HG02981 (cell line): ENCODE data around the gene TCF12.
"Not testable (repeated sequence)": the region's sequence is repeated elsewhere in the genome, so short reads cannot be mapped to it uniquely, and the experiment has no call there.

ENCODE experiments used
- ATAC-seq: cut with Tn5 transposase; IDR thresholded peaks from one replicate; pipeline ENCODE4 v1.9.1; 2021; ENCODE audit warnings: mild to moderate bottlenecking, moderate library complexity; ENCODE audit not compliant: unreplicated experiment

Gene TCF12

DNA sequence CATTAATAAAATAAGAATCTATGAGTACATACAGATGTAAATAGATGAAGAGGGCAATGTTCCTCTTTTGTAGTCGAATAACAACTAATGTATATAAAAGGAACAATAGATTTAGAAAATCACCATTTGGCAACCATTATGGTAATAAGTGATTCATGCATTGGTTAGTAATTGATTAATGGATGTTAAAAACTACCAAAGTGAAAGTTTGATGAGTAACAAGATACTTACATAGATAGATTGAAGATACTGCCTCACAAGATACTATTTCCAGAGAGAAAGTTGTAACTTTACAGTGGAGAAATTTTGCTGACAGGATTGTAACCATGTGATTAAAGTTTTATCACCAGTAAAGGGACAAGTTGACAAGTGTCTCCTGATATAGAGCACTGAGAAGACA is 55.0 kb downstream of the TCF12 start:
- no peak for ATAC-seq

DNA sequence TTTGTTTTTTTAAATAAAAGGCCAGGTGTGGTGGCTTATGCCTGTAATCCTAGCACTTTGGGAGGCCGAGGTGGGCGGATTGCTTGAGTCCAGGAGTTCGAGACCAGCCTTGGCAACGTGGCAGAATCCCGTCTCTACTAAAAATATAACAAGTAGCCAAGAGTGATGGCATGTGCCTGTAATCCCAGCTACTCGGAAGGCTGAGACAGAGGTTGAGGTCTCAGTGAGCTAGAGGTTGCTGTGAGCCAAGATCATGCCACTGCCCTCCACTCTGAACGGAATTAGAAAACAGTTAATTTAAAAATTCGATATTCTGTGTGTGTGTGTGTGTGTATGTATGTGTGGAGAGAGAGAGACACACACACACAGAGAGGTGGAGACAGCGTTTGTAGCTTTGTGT is 58.8 kb downstream of the TCF12 start:
- ATAC-seq: no peak

DNA sequence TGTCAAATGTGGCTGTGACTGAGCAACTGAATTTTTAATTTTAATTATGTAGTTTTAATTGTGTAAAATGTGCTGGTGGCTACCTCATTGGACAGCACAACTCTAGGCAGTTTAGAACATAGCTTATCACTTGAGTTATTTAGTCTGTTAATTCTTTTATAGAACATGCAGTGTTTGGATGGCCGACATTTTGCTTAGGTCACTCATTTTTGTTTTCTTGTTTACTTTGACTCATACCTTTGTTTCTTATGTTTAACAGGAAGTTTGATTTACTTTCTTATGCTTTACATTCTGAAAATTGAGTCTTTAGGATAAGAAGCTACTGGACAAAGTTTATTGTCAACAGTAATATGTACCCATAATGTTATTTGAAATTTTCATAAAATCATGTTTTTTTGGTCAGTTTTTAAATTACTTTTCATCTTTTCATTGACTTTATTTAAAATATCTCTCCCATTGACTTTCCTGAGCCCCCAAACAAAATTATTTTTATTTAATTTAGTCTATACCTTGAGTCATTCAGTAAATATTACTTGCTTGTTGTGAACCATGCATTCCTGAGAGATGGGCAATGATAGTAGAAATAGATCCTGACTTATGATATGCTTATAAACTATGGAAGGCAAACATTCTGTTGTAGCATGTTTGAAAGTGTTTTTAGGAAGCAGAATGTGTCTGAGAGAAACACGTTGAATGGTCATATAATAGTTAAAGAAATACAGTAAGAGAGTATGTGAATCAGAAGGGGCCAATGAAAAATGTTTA is 60.6 kb downstream of the TCF12 start:
- ATAC-seq: no peak

DNA sequence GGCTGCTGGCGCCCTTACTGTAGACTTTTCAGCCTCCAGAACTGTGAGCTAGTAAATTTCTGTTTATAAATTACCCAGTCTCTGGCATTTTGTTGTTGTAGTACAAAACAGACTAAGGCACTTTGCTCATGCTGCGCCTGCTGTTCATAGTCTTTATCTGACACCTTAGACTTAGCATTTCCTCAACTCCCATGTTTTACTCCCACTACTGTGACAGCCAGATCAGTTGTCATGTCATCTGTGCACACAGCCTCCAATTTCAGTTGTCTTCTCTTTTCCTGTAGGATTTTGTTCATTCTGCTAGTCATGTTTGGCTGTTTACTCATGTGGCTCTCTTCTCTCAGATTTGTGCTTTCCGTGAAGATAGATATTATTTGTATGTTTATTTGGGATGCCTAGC is 62.0 kb downstream of the TCF12 start:
- ATAC-seq: no peak

DNA sequence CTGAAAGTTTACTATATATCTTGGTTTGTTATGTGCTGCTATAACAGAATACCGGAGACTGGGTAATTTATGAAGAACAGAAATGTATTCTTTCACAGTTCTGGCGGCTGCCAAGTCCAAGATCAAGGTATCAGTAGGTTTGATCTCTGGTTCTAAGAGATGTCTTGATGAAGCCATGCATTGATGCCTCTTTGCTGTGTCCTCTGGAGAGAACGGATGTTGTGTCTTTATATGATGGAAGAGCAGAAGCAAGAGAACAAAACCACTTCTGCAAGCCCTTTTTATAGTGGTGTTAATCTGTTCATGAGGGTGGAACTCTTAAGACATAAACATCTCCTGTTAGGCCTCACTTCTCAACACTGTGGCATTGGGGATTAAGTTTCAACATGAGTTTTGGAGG is 62.7 kb downstream of the TCF12 start:
- no peak for ATAC-seq

DNA sequence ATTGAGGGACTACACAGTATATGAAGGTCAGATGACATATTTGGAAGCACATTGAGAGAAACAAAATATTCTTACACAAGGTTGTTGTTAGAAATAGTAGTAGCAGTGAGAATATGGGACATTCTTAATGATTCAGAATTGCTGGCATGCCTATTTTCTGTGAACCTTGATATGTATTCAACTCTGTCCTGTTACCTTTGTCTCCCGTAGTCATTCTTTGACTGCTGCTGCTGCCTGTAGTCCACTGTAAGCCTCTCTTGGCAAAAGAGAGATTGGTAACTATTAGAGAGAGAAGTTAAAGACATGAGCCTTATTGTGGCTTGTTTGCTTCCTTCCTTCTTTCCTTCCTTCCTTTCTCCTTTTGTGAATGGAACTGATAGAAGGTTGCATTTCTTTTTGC is 64.5 kb downstream of the TCF12 start:
- ATAC-seq: no peak

DNA sequence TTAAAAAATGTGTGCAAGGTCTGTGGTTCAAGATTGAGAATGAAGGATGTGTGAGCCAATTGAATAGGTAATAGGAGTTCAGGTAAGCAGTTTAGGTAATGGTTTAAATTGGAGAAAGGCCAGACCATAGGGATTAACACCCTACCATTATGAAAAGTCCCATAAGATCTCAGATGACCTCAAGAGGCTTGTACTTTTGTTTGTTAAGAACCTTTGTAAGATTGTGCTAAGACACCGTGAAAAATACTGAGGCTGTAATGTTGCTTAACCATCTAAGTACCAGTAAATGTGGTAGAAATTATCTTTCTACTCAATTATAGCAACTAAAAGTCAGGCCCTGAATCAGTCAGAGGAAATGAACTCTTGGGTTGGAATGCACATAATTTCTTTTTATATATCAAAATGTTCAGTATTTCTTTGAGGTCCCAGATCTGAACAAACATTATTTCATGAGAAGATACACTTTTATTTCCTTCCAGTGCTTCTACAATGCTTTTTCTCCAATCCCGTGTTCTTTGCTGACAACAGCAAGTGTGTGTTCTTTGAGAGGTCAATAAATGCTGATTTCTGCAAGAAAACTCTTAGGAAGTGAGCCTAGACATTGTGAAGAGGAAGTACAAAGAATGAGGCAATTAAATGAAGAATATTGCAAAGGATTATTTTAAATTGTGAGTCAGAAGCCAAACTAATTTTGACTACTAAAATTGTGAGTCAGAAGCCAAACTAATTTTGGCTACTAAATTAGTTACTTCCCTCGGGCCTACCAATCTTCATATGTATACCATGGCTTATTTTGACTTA is 66.4 kb downstream of the TCF12 start:
- no peak for ATAC-seq

DNA sequence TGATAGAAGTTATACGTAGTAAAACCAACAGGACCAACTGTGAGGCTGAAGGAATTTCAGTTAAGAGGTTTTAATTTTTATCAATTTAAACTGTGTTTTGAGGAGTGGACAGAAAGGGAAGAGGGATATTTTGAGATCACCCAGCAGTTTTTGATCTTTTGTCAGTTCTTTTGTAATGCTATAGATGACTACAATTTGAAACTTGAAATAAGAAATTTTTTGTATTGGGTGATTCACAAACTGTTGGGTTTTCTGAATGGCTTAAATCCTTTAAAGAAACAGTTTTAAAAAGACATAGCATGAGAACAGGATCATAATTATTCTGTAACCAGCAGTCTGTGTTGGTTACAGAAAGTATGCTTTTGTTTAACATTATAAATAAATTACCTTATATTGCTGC is 67.4 kb downstream of the TCF12 start:
- ATAC-seq: no peak

DNA sequence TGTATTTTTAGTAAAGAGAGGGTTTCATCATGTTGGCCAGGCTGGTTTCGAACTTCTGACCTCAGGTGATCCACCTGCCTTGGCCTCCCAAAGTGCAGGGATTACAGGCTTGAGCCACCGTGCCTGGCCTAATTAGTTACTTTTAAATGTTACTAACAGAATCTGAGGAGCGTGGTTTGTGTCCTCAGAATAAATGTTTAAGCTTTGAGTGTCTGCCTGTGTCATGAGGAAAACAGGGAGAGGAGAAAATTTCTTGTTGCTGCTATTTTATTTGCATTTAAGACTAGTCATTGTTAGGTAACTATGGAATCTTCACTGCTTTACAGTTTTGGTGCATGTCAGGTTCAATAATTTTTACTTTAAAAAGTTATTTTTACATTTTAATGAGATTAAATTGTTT is 68.8 kb downstream of the TCF12 start:
- no peak for ATAC-seq

DNA sequence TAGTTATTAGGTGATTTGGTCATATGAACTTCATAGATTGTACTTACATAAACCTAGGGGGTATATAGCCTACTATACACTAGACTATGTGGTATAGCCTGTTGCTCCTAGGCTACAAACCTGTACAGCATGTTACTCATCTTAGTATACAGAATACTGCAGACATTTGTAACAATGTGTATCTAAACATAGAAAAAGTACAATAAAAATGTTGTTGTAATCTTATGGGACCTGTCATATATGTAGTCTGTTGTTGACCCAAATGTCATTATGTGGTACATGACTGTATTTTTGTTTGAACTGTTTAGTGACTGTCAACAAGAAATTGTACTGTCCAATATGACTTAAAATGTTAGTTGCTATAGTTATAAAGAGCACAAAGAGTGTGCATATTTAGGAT is 69.8 kb downstream of the TCF12 start:
- no peak for ATAC-seq

DNA sequence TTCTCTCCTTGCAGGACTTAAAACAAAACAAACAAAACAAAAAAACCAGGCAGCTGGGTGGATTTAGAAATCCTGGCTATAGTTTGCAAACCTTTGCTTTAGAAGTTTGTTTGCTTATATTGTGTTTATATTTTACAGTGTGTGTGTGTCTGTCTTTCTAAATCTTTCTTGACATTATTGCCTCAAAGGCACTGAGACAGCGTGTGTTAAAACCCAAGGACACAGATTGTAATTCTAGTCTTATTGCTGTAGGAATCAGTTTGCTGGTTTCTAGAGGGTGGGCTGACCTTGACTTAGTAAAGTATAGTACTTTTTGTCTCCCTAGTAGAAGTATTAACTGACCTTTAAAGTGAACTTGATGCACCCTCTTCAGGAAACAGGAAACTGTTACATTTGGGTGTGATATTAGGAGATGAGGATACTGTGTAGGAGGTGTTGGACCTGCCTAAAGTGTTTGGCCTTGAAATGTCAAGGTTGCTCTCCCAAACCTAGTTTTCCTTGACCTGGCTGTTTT is 71.0 kb downstream of the TCF12 start:
- ATAC-seq: no peak

DNA sequence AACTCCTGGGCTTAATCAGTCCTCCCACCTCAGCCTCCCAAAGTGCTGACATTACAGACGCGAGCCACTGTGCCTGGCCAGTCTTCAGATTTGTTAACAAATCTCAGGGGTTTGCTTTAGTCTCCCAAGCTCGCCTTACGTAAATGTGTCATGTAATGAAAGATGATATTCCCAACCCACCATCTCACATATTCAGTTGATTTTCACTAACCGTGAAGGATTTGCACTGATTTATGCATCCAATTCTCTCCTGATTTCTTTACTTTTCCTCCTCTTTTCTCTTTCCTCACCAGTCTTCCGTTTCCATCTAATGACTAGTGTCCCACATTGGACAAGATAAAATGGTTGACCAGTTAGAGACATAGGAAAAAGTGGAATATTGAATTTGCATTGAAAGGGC is 72.6 kb downstream of the TCF12 start:
- ATAC-seq: no peak

DNA sequence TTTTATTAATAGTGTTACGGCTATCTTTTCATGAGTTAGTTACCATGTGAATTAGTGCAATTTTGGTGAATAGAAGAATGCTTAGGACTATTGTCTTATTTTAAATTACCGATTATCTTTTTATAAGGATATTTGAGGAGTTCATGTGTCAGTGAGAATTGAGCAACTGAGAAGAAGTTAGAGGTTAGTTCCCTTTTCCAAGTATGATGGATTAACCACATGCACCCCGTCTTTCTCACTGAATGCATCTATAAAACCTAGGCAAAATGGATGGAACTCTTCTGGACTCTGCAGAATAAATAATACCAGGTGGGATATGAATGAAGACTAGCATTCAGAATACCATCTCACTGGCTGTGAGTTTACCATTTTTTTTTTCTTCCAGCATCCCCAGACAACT is 74.3 kb downstream of the TCF12 start:
- ATAC-seq: no peak

DNA sequence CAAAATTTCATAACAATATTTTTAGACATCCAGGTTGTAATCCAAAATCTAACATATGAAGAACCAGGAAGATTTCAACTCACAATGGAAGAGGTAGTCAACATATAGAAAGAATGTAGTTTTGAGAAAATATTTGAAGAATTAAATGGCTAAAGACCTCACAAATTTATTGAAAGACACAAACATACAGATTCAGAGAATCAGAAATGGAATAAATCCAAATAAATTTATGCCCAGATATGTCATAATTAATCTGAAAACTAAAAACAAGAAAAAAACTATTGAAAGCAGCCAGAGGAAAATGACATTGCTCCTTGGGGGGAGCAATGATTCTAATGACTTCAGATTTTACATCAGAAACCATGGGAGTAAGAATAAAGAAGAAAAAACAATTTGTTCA is 75.8 kb downstream of the TCF12 start:
- ATAC-seq: no peak

DNA sequence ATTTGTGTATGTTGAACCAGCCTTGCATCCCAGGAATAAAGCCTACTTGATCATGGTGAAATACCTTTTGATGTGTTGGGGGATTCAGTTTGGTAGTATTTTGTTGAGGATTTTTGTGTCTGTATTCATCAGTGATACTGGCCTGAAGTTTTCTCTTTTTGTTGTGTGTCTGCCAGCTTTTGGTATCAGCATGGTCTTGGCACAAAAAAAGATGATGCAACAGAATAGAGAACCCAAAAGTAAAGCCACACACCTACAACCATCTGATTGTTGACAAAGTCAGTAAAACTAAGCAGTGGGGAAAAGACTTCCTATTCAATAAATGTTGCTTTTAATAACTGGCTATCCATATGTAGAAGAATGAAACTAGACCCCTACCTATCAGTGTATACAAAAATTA is 77.6 kb downstream of the TCF12 start:
- ATAC-seq: no peak

DNA sequence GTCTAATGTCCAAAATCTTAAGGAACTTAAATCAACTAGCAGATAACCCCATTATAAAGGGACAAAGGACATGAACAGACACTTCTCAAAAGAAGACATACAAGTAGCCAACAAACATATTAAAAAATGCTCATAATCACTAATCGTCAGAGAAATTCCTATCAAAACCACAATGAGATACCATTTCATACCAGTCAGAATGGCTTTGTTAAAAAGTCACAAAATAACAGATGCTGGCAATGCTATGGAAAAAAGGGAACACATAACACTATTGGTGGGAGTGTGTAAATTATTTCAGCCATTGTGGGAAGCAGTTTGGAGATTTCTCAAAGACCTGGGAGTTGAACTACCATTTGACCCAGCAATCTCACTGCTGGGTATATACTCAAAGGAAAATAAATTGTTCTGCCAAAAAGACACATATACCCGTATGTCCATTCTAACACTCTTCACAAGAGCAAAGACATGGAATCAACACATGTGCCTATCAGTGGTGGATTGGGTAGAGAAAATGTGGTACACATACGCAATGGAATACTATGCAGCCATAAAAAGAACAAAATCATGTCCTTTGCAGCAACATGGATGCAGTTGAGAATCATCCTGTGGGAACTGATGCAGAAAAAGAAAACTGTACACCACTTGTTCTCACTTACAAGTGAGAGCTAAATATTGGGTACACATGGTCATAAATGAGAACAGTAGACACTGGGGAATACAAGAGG is 78.5 kb downstream of the TCF12 start:
- no peak for ATAC-seq

DNA sequence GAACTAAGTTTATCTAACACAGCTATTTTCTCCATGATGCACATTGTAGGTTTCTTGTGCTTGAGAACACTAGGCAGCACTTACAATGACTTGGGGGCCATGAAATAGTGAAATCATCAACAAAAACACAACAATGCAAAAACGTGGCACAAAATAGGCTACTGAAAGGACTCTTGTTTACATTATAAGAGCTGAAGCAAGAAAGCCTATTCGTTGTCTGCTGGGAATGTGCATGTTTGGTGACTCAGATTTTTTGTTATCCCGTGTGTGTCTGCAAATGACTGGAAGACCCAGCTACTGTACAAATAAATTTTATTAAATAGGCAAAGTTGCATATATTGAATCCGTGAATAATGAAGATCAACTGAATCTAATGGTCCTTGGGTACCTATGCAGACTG is 85.0 kb downstream of the TCF12 start:
- ATAC-seq: no peak

DNA sequence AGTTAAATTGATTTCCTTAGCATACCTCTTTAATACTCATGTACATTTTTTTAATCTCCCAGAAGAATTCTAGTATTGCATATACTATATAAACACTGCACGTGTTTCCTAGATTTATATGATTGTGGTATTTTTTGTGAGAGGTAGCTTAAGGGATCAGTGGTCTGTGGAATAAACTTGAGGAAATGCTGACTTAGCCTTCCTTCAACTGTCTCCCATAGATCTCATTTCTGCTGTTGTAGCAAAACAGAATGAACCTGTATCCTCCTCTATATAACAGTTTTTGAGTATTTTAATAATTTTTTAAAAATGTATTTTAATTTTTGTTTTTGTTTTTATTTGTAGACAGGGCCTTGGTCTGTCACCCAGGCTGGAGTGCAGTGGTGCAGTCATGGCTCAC is 86.8 kb downstream of the TCF12 start:
- ATAC-seq: no peak

DNA sequence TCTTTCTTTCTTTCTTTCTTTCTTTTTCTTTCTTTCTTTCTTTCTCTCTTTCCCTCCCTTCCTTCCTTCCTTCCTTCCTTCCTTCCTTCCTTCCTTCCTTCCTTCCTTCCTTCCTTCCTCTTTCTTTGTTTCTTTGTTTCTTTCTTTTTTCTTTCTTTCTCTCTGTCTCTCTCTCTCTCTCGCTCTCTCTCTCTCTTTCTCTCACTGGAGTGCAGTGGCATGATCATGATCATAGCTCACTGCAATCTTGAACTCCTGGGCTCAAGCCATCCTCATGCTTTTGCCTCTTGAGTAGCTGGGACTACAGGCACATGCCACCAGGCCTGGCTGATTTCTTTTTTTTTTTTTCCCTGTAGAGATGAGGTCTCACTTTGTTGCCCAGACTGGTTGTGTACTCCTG is 89.4 kb downstream of the TCF12 start:
- ATAC-seq: not testable (repeated sequence)

DNA sequence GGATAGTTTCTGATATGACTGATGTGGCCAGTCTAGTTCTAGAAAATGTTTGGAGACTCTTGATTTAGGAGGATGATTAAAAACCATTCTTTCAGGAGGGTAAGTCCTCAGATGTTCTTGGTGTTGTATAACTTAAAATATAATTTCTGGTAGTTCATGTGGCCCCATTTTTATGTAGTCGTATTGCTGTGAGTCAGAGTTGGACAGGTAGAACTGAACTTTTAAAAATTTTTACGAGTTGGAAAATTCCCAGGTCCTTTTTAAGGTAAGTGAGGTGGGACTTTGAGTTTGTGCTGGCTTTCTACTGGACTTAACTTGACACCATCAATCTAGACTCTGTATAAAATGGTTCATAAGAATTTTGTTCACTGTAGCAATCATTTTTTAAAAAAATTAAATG is 92.3 kb downstream of the TCF12 start:
- no peak for ATAC-seq

DNA sequence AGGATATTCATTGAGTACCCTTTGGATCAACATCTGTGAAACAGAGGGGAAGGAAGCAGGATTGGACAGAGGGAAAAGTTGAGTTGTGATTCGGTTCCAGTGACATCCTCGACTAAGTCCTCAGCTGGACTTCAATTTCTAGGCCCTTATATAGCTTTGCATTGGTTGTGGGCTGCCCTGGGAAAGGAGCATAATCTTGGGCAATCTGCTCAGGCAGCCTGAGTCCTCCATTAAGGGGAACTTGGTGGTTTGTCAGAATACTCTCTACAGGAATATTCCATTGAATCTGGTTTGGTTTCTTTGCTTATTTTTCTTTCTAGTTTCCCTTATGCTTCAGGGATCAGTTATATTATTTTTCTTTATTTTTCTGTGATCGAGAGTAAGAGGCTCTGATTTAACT is 94.1 kb downstream of the TCF12 start:
- no peak for ATAC-seq

DNA sequence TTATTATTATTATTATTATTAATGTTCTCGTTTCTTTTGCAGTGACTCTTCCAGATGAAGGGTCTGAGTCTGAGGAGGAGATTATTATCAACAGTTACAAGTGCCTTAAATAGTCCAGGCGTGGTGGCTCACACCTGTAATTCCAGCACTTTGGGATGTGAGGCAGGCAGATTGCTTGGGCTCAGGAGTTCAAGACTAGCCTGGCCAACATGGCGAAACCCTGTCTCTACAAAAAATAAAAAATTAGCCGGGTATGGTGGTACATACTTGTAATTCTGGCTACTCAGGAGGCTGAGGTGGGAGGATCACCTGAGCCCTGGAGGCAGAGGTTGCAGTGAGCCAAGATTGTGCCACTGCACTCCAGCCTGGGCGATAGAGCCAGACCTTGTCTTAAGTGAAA is 96.5 kb downstream of the TCF12 start:
- not testable (repeated sequence) for ATAC-seq
